ENCODE data around the gene SYCN.

Gene SYCN

DNA sequence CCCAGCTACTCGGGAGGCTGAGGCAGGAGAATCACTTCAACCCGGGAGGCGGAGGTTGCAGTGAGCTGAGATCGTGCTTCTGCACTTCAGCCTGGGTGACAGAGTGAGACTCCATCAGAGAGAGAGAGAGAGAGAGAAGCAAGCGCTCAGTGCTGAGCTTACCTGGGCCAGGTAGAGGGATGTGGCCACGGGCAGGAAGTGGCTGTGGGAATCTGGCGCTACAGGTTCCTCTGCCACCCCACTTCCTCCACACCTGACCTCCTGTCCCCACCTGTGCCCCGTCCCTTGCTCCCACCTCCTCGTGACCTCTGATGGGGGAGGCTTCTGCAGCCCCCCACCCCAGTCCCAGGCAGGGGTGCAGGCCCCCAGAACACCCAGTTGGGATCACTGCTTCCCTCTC is 8.3 kb downstream of the SYCN start:
- TF ChIP-seq, protein P1, sequence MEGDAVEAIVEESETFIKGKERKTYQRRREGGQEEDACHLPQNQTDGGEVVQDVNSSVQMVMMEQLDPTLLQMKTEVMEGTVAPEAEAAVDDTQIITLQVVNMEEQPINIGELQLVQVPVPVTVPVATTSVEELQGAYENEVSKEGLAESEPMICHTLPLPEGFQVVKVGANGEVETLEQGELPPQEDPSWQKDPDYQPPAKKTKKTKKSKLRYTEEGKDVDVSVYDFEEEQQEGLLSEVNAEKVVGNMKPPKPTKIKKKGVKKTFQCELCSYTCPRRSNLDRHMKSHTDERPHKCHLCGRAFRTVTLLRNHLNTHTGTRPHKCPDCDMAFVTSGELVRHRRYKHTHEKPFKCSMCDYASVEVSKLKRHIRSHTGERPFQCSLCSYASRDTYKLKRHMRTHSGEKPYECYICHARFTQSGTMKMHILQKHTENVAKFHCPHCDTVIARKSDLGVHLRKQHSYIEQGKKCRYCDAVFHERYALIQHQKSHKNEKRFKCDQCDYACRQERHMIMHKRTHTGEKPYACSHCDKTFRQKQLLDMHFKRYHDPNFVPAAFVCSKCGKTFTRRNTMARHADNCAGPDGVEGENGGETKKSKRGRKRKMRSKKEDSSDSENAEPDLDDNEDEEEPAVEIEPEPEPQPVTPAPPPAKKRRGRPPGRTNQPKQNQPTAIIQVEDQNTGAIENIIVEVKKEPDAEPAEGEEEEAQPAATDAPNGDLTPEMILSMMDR (IDR thresholded peaks at IDR 0.05): no peak
- intact Hi-C loops (cut with DNase I; ENCODE audit: low total_unique reads): no loop called here
- DNase-seq: no peak
- Histone ChIP-seq H3K4me1 (peaks cover 0 to 9% (median 3%) of the 10 kb centered on the region in 4 donors), H3K36me3 (no peaks in the 10 kb centered on the region), H3K27ac (no peak overlapping the region), H3K4me3 (no peak overlapping the region), H3K27me3 (peaks cover 0 to 72% of the 10 kb centered on the region in 2 donors), H3K9me3 (no peaks in the 10 kb centered on the region)

DNA sequence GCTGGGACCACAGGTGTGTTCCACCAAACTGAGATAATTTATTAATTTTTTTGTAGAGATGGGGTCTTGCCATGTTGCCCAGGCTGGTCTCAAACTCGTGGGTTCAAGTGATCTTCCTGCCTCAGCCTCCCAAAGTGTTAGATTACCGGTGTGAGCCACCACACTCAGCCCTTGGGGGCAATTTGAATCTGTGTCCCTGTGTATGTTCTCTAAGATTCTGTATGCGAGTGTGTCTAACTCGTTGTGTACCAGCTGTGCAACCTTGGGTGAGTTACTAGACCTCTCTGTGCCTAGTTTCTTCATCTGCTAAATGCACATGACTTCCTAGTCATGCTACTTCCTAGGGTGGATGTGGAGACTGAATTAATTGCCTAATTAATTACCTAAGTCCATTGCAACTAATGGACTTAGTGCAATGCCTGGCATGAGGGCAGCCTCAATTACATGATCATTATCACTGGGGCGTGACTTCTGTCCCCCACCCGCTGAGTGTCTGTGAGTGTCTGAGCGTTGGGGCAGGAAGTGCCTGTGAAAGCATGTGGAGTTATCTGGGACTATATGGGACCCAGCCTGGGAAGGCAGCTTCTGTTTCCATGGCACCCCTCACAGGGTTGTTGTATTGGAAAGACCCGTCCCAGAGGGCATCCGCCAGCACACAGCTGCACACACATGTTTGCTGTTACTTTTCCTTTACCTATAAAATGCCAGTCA is 9.1 kb downstream of the SYCN start:
- DNase-seq: no peak
- Histone ChIP-seq H3K36me3 (no peaks in the 10 kb centered on the region), H3K4me3 (no peak overlapping the region), H3K4me1 (peaks cover 0 to 9% (median 3%) of the 10 kb centered on the region in 4 donors), H3K27ac (no peak overlapping the region), H3K27me3 (peaks cover 0 to 64% of the 10 kb centered on the region in 2 donors), H3K9me3 (no peaks in the 10 kb centered on the region)
- intact Hi-C loops (cut with DNase I; ENCODE audit: low total_unique reads): no loop called here
- TF ChIP-seq, protein P1 (IDR thresholded peaks at IDR 0.05): no peak

DNA sequence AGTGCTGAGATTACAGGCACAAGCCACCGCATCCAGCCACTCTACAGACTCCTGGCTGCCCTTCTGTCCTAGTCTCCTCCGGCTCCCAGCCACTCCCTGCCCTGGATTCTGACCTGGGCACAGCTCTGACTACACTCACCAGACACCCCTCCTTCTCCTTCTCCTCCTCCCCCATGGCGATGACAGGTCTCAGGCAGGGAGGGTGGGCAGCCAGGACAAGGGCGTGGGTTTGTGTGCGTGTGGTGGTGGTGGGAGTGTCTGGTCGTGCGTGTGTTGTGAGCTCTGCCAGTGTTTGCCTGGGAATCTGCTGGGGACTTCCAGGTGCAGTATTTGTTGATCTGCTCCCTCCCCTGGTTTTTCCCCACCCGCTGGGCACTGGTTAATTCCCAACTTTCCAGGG is 10.3 kb downstream of the SYCN start:
- Histone ChIP-seq H3K4me1 (peaks cover 0 to 9% (median 3%) of the 10 kb centered on the region in 4 donors), H3K4me3 (no peak overlapping the region), H3K36me3 (no peaks in the 10 kb centered on the region), H3K9me3 (no peaks in the 10 kb centered on the region), H3K27me3 (peaks cover 0 to 61% of the 10 kb centered on the region in 2 donors), H3K27ac (no peak overlapping the region)
- TF ChIP-seq, protein P1 (IDR thresholded peaks at IDR 0.05): no peak
- DNase-seq: no peak
- intact Hi-C loops (cut with DNase I; ENCODE audit: low total_unique reads): no loop called here

DNA sequence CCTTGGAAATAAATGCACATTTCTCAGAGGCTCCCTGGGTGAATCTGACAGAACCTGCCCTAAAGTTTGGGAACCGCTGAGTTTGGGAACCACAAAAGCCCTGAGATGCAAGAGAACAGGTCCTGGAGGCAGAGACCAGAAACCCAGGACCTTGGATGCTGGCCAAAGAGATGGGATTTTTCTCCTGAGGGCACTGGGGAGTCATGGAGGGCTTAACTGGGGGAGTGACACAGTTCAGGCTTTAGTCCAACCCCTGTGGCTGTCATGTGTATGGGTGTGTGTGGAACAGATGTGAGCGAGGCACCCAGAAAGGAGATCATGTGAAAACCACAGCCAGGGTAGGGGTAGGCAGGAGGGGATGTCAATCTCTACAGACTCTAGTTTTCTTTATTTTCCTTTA is 11.2 kb downstream of the SYCN start:
- Histone ChIP-seq H3K27ac (no peak overlapping the region), H3K4me3 (no peak overlapping the region), H3K27me3 (peaks cover 0 to 61% of the 10 kb centered on the region in 2 donors), H3K4me1 (peaks cover 0 to 9% (median 3%) of the 10 kb centered on the region in 4 donors), H3K9me3 (no peaks in the 10 kb centered on the region), H3K36me3 (no peaks in the 10 kb centered on the region)
- intact Hi-C loops (cut with DNase I; ENCODE audit: low total_unique reads): no loop called here
- TF ChIP-seq, protein P1 (IDR thresholded peaks at IDR 0.05): no peak
- DNase-seq: no peak

DNA sequence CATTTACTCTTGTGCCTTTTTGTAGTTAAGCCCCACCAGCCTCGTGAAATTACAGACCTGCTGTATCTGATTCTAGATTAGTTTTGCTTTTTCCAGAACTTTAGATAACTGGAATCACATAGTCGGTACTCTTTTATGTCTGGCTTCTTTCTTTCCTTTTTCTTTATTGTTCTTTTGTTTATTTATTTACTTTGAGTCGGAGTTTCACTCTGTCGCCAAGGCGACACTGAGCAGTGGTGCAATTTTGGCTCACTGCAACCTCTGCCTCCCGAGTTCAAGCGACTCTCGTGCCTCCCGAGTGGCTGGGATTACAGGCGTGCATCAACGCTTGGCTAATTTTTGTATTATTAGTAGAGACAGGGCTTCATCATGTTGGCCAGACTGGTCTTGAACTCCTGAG is 13.3 kb downstream of the SYCN start:
- H3K9me3 ChIP-seq: no peaks in the 10 kb centered on the region
- H3K36me3 ChIP-seq: no peaks in the 10 kb centered on the region
- no peak overlapping the region for H3K4me3 ChIP-seq
- TF ChIP-seq, protein P1 (IDR thresholded peaks at IDR 0.05): no peak
- DNase-seq: no peak
- intact Hi-C loops (cut with DNase I; ENCODE audit: low total_unique reads): no loop called here
- H3K27me3 ChIP-seq: peaks cover 0 to 46% of the 10 kb centered on the region in 2 donors
- H3K27ac ChIP-seq: no peak overlapping the region
- no peaks in the 10 kb centered on the region for H3K4me1 ChIP-seq
